ENCODE measurements around the gene B4GALNT3.

B4GALNT3 gene

GRCh38 chr12:590206-590750 is 130.5 kb downstream of the B4GALNT3 start:
- Mint-ChIP-seq H3K9me3 (no peaks in the 10 kb centered on the region), H3K4me1 (no peaks in the 10 kb centered on the region), H3K36me3 (no peaks in the 10 kb centered on the region), H3K4me3 (no peak overlapping the region), H3K27ac (no peak overlapping the region)
- DNase-seq (ENCODE audit: low spot score in 2 of 2) (no peak), ATAC-seq (no peak)

- no peak overlapping the region for H3K27ac Mint-ChIP-seq
- ATAC-seq (peak; percentile 62), DNase-seq (ENCODE audit: low spot score in 2 of 2) (no peak)
- H3K36me3 Mint-ChIP-seq: no peaks in the 10 kb centered on the region
- no peak overlapping the region for H3K4me3 Mint-ChIP-seq
- H3K4me1 Mint-ChIP-seq: no peaks in the 10 kb centered on the region
- H3K9me3 Mint-ChIP-seq: no peaks in the 10 kb centered on the region
Observed at GRCh38 chr12:591167-592023, 131.7 kb downstream of the B4GALNT3 start.

- Mint-ChIP-seq H3K4me1 (no peaks in the 10 kb centered on the region), H3K4me3 (no peak overlapping the region), H3K9me3 (no peaks in the 10 kb centered on the region), H3K27ac (no peak overlapping the region), H3K36me3 (no peaks in the 10 kb centered on the region)
- ATAC-seq: no peak
- no peak for DNase-seq (ENCODE audit: low spot score in 2 of 2)
Observed at GRCh38 chr12:592024-592505, 132.3 kb downstream of the B4GALNT3 start.

GRCh38 chr12:593396-594270 is 133.9 kb downstream of the B4GALNT3 start:
- H3K9me3 Mint-ChIP-seq: no peaks in the 10 kb centered on the region
- H3K36me3 Mint-ChIP-seq: no peaks in the 10 kb centered on the region
- ATAC-seq: no peak
- no peak overlapping the region for H3K27ac Mint-ChIP-seq
- no peak for DNase-seq (ENCODE audit: low spot score in 2 of 2)
- no peak overlapping the region for H3K4me3 Mint-ChIP-seq
- H3K4me1 Mint-ChIP-seq: no peaks in the 10 kb centered on the region

GRCh38 chr12:597926-598568 is 138.3 kb downstream of the B4GALNT3 start:
- Mint-ChIP-seq H3K4me1 (no peaks in the 10 kb centered on the region), H3K36me3 (no peaks in the 10 kb centered on the region), H3K4me3 (no peak overlapping the region), H3K27ac (no peak overlapping the region), H3K9me3 (no peaks in the 10 kb centered on the region)
- ATAC-seq (no peak), DNase-seq (ENCODE audit: low spot score in 2 of 2) (no peak)

GRCh38 chr12:599756-600155 is 140.0 kb downstream of the B4GALNT3 start:
- Mint-ChIP-seq H3K9me3 (no peaks in the 10 kb centered on the region), H3K4me3 (no peak overlapping the region), H3K36me3 (no peaks in the 10 kb centered on the region), H3K27ac (no peak overlapping the region), H3K4me1 (no peaks in the 10 kb centered on the region)
- ATAC-seq (no peak), DNase-seq (ENCODE audit: low spot score in 2 of 2) (no peak)

- H3K4me3 Mint-ChIP-seq: no peak overlapping the region
- no peaks in the 10 kb centered on the region for H3K36me3 Mint-ChIP-seq
- peaks cover 7% of the 10 kb centered on the region for H3K4me1 Mint-ChIP-seq
- H3K9me3 Mint-ChIP-seq: no peaks in the 10 kb centered on the region
- no peak for DNase-seq (ENCODE audit: low spot score in 2 of 2)
- ATAC-seq: no peak
- no peak overlapping the region for H3K27ac Mint-ChIP-seq
Observed at GRCh38 chr12:601976-602699, 142.4 kb downstream of the B4GALNT3 start.

GRCh38 chr12:602700-603068 is 142.9 kb downstream of the B4GALNT3 start:
- ATAC-seq (no peak), DNase-seq (ENCODE audit: low spot score in 2 of 2) (no peak)
- no peak overlapping the region for H3K4me3 Mint-ChIP-seq
- peaks cover 12% of the 10 kb centered on the region for H3K4me1 Mint-ChIP-seq
- H3K9me3 Mint-ChIP-seq: no peaks in the 10 kb centered on the region
- no peak overlapping the region for H3K27ac Mint-ChIP-seq
- H3K36me3 Mint-ChIP-seq: no peaks in the 10 kb centered on the region

- DNase-seq (ENCODE audit: low spot score in 2 of 2) (no peak), ATAC-seq (no peak)
- Mint-ChIP-seq H3K4me3 (no peak overlapping the region), H3K27ac (no peak overlapping the region), H3K9me3 (no peaks in the 10 kb centered on the region), H3K36me3 (no peaks in the 10 kb centered on the region), H3K4me1 (peaks cover 27% of the 10 kb centered on the region)
Observed at GRCh38 chr12:604956-605355, 145.2 kb downstream of the B4GALNT3 start.

- peaks cover 48% of the 10 kb centered on the region for H3K4me1 Mint-ChIP-seq
- DNase-seq (ENCODE audit: low spot score in 2 of 2) (no peak), ATAC-seq (no peak)
- H3K27ac Mint-ChIP-seq: peak overlapping the region; percentile 84
- no peak overlapping the region for H3K4me3 Mint-ChIP-seq
- no peaks in the 10 kb centered on the region for H3K9me3 Mint-ChIP-seq
- H3K36me3 Mint-ChIP-seq: no peaks in the 10 kb centered on the region
Observed at GRCh38 chr12:607541-608001, 147.8 kb downstream of the B4GALNT3 start.

GRCh38 chr12:608413-608812 is 148.7 kb downstream of the B4GALNT3 start:
- DNase-seq (ENCODE audit: low spot score in 2 of 2): no peak
- H3K4me1 Mint-ChIP-seq: peaks cover 48% of the 10 kb centered on the region

GRCh38 chr12:608921-609320 is 149.2 kb downstream of the B4GALNT3 start:
- H3K27ac Mint-ChIP-seq: no peak overlapping the region

More at GRCh38 chr12:608413-608812, 148.7 kb downstream of the B4GALNT3 start:
- Mint-ChIP-seq H3K36me3 (no peaks in the 10 kb centered on the region), H3K4me3 (no peak overlapping the region), H3K27ac (no peak overlapping the region), H3K9me3 (no peaks in the 10 kb centered on the region)
- no peak for ATAC-seq

GRCh38 chr12:611721-612120 is 152.0 kb downstream of the B4GALNT3 start:
- Mint-ChIP-seq H3K4me1 (peaks cover 54% of the 10 kb centered on the region), H3K27ac (peak overlapping the region; percentile 96)

More at GRCh38 chr12:608921-609320, 149.2 kb downstream of the B4GALNT3 start:
- Mint-ChIP-seq H3K36me3 (no peaks in the 10 kb centered on the region), H3K9me3 (no peaks in the 10 kb centered on the region), H3K4me3 (no peak overlapping the region), H3K4me1 (peaks cover 48% of the 10 kb centered on the region)
- no peak for DNase-seq (ENCODE audit: low spot score in 2 of 2)
- ATAC-seq: no peak

GRCh38 chr12:612293-612692 is 152.6 kb downstream of the B4GALNT3 start:
- H3K4me3 Mint-ChIP-seq: no peak overlapping the region
- ATAC-seq: no peak

More at GRCh38 chr12:611721-612120, 152.0 kb downstream of the B4GALNT3 start:
- H3K9me3 Mint-ChIP-seq: no peaks in the 10 kb centered on the region
- no peaks in the 10 kb centered on the region for H3K36me3 Mint-ChIP-seq
- no peak for ATAC-seq
- no peak for DNase-seq (ENCODE audit: low spot score in 2 of 2)
- H3K4me3 Mint-ChIP-seq: peak overlapping the region; percentile 71

More at GRCh38 chr12:612293-612692, 152.6 kb downstream of the B4GALNT3 start:
- H3K27ac Mint-ChIP-seq: peak overlapping the region; percentile 96
- no peaks in the 10 kb centered on the region for H3K9me3 Mint-ChIP-seq
- DNase-seq (ENCODE audit: low spot score in 2 of 2): no peak
- no peaks in the 10 kb centered on the region for H3K36me3 Mint-ChIP-seq
- peaks cover 50% of the 10 kb centered on the region for H3K4me1 Mint-ChIP-seq
